Measurements from ENCODE around the gene TTC7B.

DNA sequence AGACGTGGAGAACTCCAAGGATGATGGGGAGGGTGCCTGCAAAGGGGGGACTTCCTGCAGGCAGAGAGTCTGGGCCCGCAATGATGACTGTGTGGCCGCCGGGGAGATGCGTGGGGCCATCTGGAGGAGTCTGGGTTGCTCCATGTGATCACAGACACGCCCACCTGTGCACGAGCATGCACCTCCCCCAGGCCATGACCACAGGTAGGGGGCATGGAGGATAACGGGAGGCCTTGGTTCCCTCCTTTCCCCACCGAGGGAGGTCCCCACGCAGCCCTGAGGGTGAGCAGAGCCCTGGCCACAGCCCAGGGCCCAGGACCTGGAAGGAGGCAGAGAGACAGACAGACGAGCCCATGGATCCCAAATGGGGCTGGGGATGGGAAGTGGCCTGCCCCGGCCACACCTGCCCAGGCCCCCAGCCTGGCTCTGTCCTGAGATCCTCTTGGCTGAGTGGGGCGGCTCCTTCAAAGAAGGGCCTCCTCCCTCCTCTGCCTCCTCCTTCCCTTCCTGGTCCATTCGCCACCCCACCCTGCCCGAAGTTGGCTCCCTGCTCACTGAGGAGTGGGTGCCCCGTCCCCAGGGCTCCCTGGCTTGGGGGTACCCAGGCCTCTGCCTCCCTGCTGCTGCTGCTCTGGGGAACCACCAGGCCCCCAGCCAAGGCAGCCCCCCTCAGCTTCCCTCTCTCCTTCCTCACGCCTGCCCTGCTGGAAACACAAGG is 281.2 kb downstream of the TTC7B start:
- TF ChIP-seq GATA2 (IDR thresholded peaks at IDR 0.05; ENCODE audit: low read depth, low read length): no peak
- TF ChIP-seq GATA3 (IDR thresholded peaks at IDR 0.05; ENCODE audit: low read depth, low read length): no peak
